ENCODE data around the gene HES2. TPM values are rescaled to one million over a fixed set of nuclear protein-coding genes. Genes with fewer than 3 reads are reported as not detected.

HES2 gene
- total and polyA plus RNA-seq, 9 of the 15 experiments (the other 6 are each of a cell fraction or from before 2014, with no cell fraction given) = 0.05 to 0.18 (median 0.07) TPM; not detected in 4

DNA sequence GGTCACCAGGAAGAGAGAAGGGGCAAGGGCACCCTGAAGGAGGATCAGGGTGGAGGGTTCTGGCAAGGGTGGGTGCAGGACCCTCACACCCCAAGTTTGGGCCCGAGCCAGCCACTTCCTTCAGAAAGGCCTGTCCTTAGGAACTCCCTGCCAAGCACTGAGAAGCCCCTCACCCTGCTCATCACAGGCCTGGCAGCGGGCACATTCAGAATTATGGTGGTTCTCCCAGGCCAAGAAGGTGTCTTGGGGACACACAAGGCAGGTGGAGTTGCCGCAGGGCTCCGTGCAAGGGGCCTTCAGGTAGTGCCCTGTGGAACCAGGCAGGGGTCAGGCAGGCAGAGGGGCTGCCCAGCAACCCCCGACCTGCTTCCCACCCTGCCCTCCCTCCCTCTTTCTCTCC lies 45.2 kb upstream of the HES2 start:
- Histone ChIP-seq H3K9me3 (replicated peaks; ENCODE audit: control insufficient read depth, insufficient read depth, low read depth, low read length) (no peaks in the 10 kb centered on the region), H3K9me1 (ENCODE audit: control insufficient read depth, insufficient read depth, low read length) (peaks cover 2% of the 10 kb centered on the region), H3K4me1 (replicated peaks in 1 of 2; ENCODE audit: control insufficient read depth in 2 of 2, insufficient read depth in 2 of 2, low read length in 2 of 2) (peaks cover 0 to 59% of the 10 kb centered on the region in 2 experiments; a peak in 2 of 5 replicates), H3K27ac (ENCODE audit: extremely low read depth, low read depth, low read length) (no peak overlapping the region), H2AFZ (ENCODE audit: low read depth, low read length) (no peak overlapping the region), H3K36me3 (ENCODE audit: control insufficient read depth, insufficient read depth, low read length) (no peaks in the 10 kb centered on the region), H4K20me1 (replicated peaks; ENCODE audit: control insufficient read depth, insufficient read depth, low read length) (peaks cover 38% of the 10 kb centered on the region), H3K4me3 (no peak overlapping the region), H3K9ac (ENCODE audit: insufficient read depth in 1 of 2, low read depth in 2 of 2, low read length in 2 of 2) (no peak overlapping the region), H3K4me2 (ENCODE audit: insufficient read depth, low read length) (no peak overlapping the region), H3K27me3 (ENCODE audit: control insufficient read depth in 2 of 2, insufficient read depth in 2 of 2, low read length in 2 of 2) (peaks cover 85 to 94% of the 10 kb centered on the region in 2 experiments), H3K79me2 (ENCODE audit: control insufficient read depth, insufficient read depth, low read length) (no peaks in the 10 kb centered on the region)
- TF ChIP-seq HCFC1 (IDR thresholded peaks at IDR 0.05; ENCODE audit: low read depth, low read length) (no peak), ZNF696 (CRISPR knock-in tag; conservative IDR thresholded peaks at IDR 0.05) (no peak)
- ATAC-seq (no peak), FAIRE-seq (no peak), DNase-seq (ENCODE audit: extremely low read depth in 1 of 4, low spot score in 3 of 4) (no peak)
- WGBS (ENCODE audit: insufficient coverage, low coverage, missing lambda C conversion rate) = 0% methylated on average over 5 of the region's 5 CpGs
- ChIA-PET CTCF (ENCODE audit: low intra/inter-chr PET ratio) (interaction anchor here (0.6 kb wide), 1 partner anchor 117 kb away, joined by 3 read pairs; no protein-coding TSS in a partner anchor), POLR2A (interaction anchor here (0.6 to 1.0 kb wide), 2 partner anchors 268 to 495 kb away, joined by 3 read pairs; no protein-coding TSS in a partner anchor)
- no TSS peak for BruUV-seq (replicated peaks)
- intact Hi-C loops (cut with micrococcal nuclease) = no loop called here
- in situ Hi-C loops (cut with MboI) = no loop called here

DNA sequence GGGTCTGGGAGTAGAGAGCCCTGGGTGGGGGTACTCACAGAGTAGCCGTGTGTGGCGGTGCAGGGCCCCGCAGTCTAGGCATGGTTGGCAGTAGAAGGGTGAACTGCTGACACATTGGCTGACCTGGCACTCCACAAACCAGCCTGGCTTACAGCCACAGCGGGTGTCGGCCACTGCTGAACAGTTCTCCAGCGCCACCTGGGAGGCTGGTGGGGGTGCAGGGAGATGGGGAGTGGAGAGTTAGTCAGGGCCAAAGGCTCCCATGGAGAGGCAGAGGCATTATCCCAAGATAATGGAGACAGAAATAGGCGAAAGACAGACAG lies 44.8 kb upstream of the HES2 start:
- peak in 1 of 4 experiments; percentile 44 for DNase-seq (ENCODE audit: extremely low read depth in 1 of 4, low spot score in 3 of 4)
- H3K36me3 ChIP-seq (ENCODE audit: control insufficient read depth, insufficient read depth, low read length) = no peaks in the 10 kb centered on the region
- no peaks in the 10 kb centered on the region for H3K79me2 ChIP-seq (ENCODE audit: control insufficient read depth, insufficient read depth, low read length)
- BruUV-seq (replicated peaks) = no TSS peak
- peaks cover 35% of the 10 kb centered on the region for H4K20me1 ChIP-seq (replicated peaks; ENCODE audit: control insufficient read depth, insufficient read depth, low read length)
- H3K4me2 ChIP-seq (ENCODE audit: insufficient read depth, low read length) = no peak overlapping the region
- H3K4me3 ChIP-seq = no peak overlapping the region
- ATAC-seq = peak; percentile 44
- H3K9me1 ChIP-seq (ENCODE audit: control insufficient read depth, insufficient read depth, low read length) = peaks cover 2% of the 10 kb centered on the region
- POLR2A ChIA-PET = interaction anchor here (1.0 kb wide), 1 partner anchor 269 kb away, joined by 3 read pairs; no protein-coding TSS in a partner anchor
- no peak overlapping the region for H2AFZ ChIP-seq (ENCODE audit: low read depth, low read length)
- WGBS (ENCODE audit: insufficient coverage, low coverage, missing lambda C conversion rate) = 4% methylated on average over 7 of the region's 7 CpGs
- peaks cover 0 to 64% of the 10 kb centered on the region in 2 experiments; a peak in 2 of 5 replicates for H3K4me1 ChIP-seq (replicated peaks in 1 of 2; ENCODE audit: control insufficient read depth in 2 of 2, insufficient read depth in 2 of 2, low read length in 2 of 2)
- FAIRE-seq = no peak
- CTCF ChIA-PET (ENCODE audit: low intra/inter-chr PET ratio) = no interaction called here
- no peak overlapping the region for H3K27ac ChIP-seq (ENCODE audit: extremely low read depth, low read depth, low read length)
- in situ Hi-C loops (cut with MboI) (no loop called here), intact Hi-C loops (cut with micrococcal nuclease) (no loop called here)
- no peak overlapping the region for H3K9ac ChIP-seq (ENCODE audit: insufficient read depth in 1 of 2, low read depth in 2 of 2, low read length in 2 of 2)
- H3K27me3 ChIP-seq (ENCODE audit: control insufficient read depth in 2 of 2, insufficient read depth in 2 of 2, low read length in 2 of 2) = peaks cover 87 to 94% of the 10 kb centered on the region in 2 experiments
- H3K9me3 ChIP-seq (replicated peaks; ENCODE audit: control insufficient read depth, insufficient read depth, low read depth, low read length) = no peaks in the 10 kb centered on the region
- TF ChIP-seq, protein P1, sequence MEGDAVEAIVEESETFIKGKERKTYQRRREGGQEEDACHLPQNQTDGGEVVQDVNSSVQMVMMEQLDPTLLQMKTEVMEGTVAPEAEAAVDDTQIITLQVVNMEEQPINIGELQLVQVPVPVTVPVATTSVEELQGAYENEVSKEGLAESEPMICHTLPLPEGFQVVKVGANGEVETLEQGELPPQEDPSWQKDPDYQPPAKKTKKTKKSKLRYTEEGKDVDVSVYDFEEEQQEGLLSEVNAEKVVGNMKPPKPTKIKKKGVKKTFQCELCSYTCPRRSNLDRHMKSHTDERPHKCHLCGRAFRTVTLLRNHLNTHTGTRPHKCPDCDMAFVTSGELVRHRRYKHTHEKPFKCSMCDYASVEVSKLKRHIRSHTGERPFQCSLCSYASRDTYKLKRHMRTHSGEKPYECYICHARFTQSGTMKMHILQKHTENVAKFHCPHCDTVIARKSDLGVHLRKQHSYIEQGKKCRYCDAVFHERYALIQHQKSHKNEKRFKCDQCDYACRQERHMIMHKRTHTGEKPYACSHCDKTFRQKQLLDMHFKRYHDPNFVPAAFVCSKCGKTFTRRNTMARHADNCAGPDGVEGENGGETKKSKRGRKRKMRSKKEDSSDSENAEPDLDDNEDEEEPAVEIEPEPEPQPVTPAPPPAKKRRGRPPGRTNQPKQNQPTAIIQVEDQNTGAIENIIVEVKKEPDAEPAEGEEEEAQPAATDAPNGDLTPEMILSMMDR (IDR thresholded peaks at IDR 0.05 in 2 of 3, conservative IDR thresholded peaks at IDR 0.05 in 1 of 3; ENCODE audit: insufficient read depth in 2 of 3, low read depth in 1 of 3, low read length in 3 of 3) = peak in 1 of 3 experiments; percentile 34; a peak in 3 of 6 replicates
- TF ChIP-seq, protein P2, sequence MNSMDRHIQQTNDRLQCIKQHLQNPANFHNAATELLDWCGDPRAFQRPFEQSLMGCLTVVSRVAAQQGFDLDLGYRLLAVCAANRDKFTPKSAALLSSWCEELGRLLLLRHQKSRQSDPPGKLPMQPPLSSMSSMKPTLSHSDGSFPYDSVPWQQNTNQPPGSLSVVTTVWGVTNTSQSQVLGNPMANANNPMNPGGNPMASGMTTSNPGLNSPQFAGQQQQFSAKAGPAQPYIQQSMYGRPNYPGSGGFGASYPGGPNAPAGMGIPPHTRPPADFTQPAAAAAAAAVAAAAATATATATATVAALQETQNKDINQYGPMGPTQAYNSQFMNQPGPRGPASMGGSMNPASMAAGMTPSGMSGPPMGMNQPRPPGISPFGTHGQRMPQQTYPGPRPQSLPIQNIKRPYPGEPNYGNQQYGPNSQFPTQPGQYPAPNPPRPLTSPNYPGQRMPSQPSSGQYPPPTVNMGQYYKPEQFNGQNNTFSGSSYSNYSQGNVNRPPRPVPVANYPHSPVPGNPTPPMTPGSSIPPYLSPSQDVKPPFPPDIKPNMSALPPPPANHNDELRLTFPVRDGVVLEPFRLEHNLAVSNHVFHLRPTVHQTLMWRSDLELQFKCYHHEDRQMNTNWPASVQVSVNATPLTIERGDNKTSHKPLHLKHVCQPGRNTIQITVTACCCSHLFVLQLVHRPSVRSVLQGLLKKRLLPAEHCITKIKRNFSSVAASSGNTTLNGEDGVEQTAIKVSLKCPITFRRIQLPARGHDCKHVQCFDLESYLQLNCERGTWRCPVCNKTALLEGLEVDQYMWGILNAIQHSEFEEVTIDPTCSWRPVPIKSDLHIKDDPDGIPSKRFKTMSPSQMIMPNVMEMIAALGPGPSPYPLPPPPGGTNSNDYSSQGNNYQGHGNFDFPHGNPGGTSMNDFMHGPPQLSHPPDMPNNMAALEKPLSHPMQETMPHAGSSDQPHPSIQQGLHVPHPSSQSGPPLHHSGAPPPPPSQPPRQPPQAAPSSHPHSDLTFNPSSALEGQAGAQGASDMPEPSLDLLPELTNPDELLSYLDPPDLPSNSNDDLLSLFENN (IDR thresholded peaks at IDR 0.05; ENCODE audit: low read depth in 2 of 2, low read length in 2 of 2) = no peak
- TF ChIP-seq, protein P3, sequence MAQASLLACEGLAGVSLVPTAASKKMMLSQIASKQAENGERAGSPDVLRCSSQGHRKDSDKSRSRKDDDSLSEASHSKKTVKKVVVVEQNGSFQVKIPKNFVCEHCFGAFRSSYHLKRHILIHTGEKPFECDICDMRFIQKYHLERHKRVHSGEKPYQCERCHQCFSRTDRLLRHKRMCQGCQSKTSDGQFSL (CRISPR knock-in tag; IDR thresholded peaks at IDR 0.05) = peak; percentile 83
- TF ChIP-seq, protein P3 (tag; IDR thresholded peaks at IDR 0.05) = no peak
- TF ChIP-seq, protein P4, sequence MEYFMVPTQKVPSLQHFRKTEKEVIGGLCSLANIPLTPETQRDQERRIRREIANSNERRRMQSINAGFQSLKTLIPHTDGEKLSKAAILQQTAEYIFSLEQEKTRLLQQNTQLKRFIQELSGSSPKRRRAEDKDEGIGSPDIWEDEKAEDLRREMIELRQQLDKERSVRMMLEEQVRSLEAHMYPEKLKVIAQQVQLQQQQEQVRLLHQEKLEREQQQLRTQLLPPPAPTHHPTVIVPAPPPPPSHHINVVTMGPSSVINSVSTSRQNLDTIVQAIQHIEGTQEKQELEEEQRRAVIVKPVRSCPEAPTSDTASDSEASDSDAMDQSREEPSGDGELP (CRISPR knock-in tag; IDR thresholded peaks at IDR 0.05; ENCODE audit: borderline replicate concordance) = no peak

All from K562 (cell line).